GOT3 (cell line): ENCODE data around the gene DNAJA1.
"Not testable (repeated sequence)": the region's sequence is repeated elsewhere in the genome, so short reads cannot be mapped to it uniquely, and the experiment has no call there.

ENCODE experiments used
- DNase-seq: peaks from one replicate; lab custom pipeline; 2025; ENCODE audit warnings: mixed read lengths; lab: John Stamatoyannopoulos, UW

The DNAJA1 gene

DNA sequence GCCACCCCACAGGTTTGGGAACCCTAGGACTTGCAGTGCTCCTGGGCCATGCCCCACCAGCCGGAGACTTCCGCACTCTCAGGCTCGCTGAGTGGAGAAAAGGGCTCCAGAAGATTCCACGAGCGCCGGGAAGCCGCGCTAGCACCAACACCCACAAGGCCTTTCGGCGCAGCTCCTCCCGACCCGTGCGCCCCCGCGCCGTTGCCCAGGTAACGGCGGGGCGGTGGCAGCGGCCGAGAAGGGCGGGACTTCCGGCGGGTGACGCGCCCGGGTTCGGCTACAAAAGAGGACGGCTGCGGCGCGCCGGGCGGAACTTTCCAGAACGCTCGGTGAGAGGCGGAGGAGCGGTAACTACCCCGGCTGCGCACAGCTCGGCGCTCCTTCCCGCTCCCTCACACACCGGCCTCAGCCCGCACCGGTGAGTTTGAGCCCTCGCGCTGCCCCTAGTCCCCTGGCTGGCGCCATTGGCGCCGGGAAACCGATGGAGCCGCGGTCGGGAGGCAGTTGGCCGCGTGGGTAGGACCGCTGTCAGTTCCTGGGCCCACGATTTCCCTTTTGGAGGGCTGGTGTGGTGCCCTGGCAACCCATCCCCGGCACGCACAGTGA lies at the start of gene DNAJA1:
TSS of gene DNAJA1 (plus strand) at position 308 of the 606 bp plus-strand sequence. CDS start 1,212 bp downstream, outside the sequence.
- peak; percentile 73 for DNase-seq

GRCh38 chr9:32978051-32978450 lies 47.0 kb upstream of the DNAJA1 start:
- no peak for DNase-seq

DNA sequence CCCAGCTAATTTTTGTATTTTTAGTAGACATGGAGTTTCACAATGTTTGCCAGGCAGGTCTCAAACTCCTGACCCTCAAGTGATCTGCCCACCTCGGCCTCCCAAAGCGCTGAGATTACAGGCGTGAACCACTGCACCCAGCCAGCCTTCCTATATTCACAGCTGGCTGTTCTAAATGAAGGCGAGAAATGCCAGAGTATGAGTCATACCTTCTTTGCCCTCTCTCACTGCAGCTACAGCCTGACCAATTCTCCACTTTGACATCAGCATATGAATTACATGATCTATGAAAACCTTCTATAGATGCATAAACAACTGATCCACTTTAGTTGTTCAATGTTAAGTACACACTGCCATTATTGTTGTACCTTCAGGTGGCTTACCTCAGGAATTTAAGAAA lies 38.1 kb upstream of the DNAJA1 start:
- DNase-seq = no peak

DNA sequence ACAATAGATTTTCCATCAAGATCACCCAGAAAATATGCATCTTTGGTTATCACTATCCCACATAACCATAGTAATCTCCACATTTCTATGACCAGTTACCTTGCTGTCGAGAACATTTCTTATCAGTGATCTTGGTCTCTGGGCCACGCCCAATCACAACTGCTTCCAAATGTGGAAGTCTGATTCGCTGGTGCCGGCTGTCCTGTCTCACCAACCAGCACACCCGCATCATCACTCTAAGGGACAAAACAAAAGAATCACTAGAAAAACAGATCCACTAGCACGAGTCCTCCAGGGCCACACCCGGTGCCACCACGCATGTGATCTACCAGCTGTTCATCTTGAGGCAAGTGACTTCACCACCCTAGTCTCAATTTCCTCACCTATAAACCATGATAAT lies 35.4 kb upstream of the DNAJA1 start:
- no peak for DNase-seq

- no peak for DNase-seq
Observed at GRCh38 chr9:32991897-32992594, 33.0 kb upstream of the DNAJA1 start.

- no peak for DNase-seq
Observed at GRCh38 chr9:32992595-32993238, 32.4 kb upstream of the DNAJA1 start.

GRCh38 chr9:33000682-33001055 lies 24.4 kb upstream of the DNAJA1 start:
- DNase-seq = not testable (repeated sequence)

DNA sequence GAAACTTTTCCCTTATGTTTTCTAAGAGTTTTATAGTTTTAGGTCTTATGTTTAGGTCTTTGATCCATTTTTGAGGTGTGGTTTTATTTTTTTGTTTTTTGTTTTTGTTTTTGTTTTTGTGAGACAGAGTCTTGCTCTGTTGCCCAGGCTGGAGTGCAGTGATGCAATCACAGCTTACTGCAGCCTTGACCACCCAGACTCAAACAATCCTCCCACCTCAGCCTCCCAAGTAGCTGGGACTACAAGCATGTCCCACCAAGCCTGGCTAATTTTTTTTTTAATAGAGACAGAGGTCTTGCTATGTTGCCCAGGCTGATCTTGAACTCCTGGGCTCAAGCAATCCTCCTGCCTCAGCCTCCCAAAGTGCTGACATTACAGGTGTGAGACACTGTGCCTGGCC lies 19.7 kb upstream of the DNAJA1 start:
- DNase-seq = not testable (repeated sequence)

DNA sequence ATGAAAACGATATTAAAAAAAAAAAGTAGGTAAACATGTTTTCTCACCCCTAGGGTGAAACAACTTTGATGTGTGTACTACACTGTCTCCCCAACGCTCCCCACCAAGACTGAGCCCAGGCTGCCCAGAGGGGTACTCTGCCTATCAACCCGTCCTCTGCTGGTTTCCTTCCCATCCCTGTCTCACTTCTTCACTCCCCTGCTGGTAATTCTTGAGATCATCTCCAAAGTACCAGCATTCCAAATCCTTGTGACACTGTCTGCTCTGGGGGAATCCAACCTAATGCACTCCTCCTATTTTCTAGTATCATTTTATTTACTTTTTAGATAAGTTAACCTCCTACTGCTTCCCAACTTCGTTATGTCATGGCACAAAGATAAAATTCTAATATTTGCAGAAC lies 17.3 kb upstream of the DNAJA1 start:
- no peak for DNase-seq

DNA sequence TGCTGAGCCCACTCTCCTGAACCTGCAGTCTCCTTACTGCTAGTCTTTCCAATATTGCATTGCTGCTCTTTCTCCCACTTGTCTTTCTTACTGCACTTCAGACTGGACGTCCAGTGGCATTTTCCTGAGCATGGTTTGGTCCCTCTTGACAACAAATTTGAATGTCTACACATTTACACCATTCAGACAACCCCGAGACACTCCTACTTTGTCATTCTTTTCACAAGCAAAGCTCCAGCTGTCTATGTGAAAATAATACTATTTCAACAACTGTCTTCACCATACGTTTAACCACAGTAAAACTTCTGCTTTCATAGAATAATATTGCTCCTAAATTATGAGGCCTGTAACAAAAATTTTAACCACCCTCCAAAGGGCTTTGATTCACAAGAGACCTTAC lies 13.2 kb upstream of the DNAJA1 start:
- DNase-seq = no peak

- DNase-seq = no peak
Observed at GRCh38 chr9:33012328-33013069, 12.6 kb upstream of the DNAJA1 start.

DNA sequence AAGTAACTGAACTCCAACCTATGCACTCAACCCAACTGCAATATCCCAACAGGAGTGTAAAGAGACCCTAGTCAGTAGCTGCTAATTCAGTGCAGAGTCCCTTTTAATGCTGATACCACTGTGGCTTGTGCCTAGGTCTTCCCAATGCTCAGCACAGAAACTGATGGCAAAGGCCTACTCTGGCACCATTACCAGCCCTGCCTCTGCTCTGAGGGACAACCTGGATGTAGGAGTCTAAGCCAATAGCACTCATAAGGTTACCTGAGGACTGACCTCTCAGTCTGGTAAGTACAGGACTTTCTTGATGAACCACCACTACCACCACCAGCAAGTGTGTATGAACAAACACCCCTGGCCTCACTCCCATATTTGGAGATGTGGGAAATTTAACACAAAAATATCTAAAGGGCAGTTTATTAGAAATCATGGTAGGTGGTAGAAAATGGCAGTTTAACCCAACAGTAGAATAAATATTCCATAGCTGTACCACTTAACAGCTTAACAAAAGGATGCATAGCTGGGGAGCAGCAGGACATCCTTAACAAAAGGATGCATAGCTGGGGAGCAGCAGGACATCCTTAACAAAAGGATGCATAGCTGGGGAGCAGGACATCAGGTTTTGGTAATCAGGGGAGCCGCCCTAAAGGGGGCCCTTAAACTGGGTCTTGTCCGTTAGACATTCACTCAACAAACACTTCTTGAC lies 11.0 kb upstream of the DNAJA1 start:
- DNase-seq = no peak

DNA sequence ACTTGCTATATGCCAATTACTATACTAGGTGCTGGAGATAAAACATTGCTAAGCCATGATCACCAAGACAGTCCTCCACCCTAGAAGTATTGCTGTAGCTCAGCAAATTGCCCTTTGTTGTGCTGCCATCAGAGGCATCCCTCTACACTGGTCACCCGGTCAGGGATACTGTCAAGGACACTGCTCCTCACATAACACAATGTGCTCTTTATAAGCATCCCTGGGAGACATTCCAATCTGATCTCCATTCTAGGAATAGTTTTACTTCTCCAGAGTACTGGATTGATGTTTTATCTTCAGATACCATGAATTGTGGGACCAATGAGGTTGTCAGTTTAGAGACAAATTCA lies 10.4 kb upstream of the DNAJA1 start:
- no peak for DNase-seq

DNA sequence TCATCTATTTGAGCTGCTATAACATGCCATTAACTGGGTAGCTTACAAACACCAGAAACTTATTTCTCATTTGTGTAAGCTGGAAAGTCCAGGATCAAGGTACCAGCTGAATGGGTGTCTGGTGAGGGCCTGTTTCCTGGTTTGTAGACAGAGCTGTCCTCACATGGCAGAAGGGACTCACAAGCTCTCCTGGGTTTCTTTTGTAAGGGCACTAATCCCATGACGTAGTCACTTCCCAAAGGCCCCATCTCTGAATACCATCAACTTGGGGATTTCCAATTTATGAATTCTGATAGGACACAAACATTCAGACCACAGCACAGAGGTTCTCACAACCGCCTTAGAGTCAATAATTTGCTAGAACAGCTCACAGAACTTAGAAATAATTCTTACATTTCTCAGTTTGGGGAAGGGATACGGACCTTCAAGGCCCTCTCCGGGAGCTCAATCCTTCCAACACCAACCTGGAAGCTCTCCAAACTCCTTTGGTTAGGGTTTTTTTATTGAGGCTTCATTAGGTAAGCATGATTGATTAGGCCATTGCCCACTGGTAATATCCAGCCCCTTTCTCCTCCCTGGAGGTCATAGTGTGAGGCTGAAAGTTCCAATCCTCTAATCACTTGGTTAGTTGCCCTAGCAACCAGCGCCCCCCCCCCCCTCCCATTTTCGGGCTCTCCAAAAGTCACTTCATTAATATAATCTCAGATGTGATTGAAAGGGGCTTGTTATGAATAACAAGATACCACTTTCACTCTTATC lies 7.6 kb upstream of the DNAJA1 start:
- no peak for DNase-seq

GRCh38 chr9:33019797-33020196 lies 5.3 kb upstream of the DNAJA1 start:
- no peak for DNase-seq

DNA sequence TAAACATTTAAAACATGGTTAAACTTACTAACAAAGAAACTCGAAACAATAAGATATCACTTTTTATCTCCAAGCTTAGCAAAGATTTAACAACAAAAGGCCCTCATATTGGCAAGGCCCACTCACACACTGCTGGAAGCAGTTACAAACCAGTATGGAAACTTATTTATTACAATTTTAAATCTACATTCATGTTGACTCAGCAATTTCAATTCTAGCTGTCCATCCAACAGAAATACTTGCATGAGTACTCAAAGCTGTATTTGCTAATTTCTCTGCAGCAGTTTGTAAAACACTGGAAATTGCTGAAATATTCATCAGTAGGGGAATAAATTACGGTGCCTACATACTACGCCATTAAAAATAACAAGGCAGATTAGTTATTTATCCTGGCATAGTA lies 2.8 kb upstream of the DNAJA1 start:
- no peak for DNase-seq

DNA sequence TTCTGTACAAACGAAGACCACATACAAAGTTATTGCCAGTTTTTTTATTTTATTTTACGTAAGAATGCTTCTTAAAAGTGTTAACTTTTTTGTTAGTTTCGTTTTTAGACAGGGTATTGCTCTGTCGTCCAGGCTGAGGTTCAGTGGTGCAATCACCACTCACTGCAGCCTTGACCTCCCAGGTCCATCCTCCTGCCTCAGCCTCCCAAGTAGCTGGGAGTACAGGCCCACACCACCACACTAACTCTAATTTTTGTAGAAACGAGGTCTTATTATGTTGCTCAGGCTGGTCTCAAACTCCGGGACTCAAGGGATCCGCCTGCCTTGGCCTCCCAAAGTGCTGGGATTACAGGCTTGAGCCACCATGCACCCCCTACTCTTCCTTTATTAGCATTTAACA lies 2.3 kb upstream of the DNAJA1 start:
- no peak for DNase-seq

DNA sequence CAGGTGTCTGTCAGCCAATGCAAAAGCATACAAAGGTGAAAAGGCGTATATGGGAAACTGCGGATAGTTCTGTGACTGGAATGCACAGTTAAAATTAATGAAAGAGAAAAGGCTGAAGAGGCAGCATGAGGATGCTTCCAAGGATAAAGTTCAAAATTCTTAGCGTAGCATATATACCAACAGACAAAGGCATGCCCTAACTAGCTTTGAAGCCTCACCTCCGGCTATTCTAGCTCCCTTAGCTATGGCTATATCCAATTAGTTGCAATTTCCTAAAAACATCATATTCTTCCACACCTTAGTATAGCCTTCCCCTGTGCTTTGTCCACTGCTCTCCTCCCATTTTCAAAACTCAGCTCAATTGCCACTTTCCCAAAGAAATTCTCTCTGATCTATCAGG lies 1.4 kb upstream of the DNAJA1 start:
- DNase-seq = no peak

DNA sequence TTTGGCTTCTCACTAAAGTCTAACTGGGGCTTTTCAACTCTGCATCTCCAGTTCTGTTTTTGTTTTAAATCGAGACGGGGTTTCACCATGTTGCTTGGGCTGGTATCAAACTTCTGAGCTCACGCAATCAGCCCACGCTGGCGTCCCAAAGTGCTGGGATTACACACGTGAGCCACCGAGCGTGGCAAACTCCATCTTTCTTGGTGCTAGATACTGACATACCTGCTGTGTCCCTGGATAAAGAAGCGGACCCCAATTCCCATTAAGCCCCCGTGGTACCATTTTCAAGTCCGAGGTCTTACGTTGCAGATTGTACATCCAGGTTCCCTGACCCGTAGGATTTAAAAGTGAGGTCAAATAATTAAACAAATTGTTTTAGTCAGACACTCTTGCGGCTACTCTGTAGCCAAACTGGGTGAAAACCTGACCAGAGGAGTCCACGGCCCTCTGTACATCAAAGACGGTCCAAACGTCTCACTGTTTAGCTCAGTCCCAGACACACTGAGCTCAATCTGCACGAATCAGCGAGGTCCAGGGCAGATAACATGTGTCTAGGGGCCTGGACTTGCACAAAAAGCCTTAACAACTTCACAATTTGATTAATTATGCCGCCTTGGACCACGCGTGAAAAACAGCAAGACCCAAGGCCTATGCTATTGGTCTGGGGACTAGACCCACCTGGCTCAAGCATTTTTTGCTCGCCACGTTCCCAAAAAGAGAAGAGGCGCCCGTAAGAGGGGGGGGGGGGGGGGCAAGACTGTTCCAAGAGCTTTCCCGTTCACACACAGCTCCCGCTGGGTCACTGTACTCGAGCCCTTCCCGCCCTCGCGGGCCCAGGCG lies 727 bp upstream of the DNAJA1 start:
- no peak for DNase-seq

DNA sequence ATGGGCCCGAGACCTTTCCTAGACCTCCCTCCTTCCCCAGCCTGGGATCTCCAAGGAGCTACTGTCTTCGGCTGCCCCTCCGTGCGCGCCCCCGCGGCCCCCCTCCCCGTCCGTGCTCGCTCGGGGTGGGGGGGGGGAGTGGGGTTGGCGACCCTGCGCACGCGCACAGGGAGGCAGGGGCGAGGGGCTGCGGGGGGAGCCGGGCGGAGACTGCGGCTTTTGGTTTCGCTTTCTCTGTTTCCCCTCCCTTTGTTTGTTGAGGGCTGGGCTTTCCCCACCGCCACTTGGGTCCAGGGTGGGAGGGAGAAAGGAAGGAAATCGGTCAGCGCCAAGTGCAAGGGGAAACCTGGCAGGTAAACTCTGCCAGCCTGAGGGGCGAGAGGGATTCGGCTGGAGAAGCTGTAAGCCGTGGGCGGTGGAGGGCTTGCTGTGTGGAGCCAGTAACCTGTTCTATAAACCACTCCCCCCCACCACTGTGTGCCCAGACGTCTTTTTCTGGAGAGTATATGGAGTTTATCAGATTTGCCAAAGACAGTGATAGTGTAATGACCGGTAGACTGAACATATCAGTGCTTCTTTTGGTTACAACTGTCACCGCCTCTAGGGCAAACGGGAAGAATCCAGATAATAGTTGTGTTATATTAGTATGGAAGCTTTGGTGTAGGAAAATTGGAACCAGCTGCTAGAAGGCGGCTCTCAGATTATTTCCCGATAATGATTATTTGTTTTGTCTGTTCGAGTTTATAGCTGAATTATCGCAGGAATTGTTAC lies 684 bp downstream of the DNAJA1 start:
- no peak for DNase-seq
